IMR-90 (cell line): Measurements from ENCODE around the gene CABP4. TPM values are rescaled to one million over a fixed set of nuclear protein-coding genes. Genes with fewer than 3 reads are reported as not detected.

Source experiments
- ATAC-seq: fragments of 200-7000 bp; cut with Tn5 transposase; 2 replicates; pipeline ENCODE4 v1.9.1; 2020; ENCODE audit warnings: low read depth, mild to moderate bottlenecking, moderate library complexity
- BruUV-seq: library from RNA; stranded (reverse); fragments of 400-500 nt; replicated peaks from 2 replicates; lab custom pipeline; 2021; lab: Mats Ljungman, UMichigan
- CTCF ChIA-PET: fragments of 300-600 bp; formaldehyde crosslinking; extraction: SDS; loops from one replicate; lab custom pipeline; 2021; ENCODE audit warnings: antibody characterized with exemption; lab: Yijun Ruan, JAX
- POLR2A ChIA-PET: fragments of 300-600 bp; sonication (Branson Sonifier 250); formaldehyde crosslinking; loops from one replicate; lab custom pipeline; 2022; ENCODE audit warnings: antibody characterized with exemption; ENCODE audit not compliant: unreplicated experiment; lab: Charles Lee
- DNase-seq: peaks from one replicate; pipeline ENCODE4 v3.0.0; 2013
- H2AFZ ChIP-seq: replicated peaks from 2 replicates; pipeline ENCODE3; 2013; ENCODE audit warnings: low read length, mild to moderate bottlenecking; ENCODE audit not compliant: poor library complexity
- H2AK5ac ChIP-seq: 2 replicates; pipeline ENCODE4 v1.6.1; 2013; ENCODE audit warnings: low read depth, low read length, inconsistent platforms
- H2AK9ac ChIP-seq: replicated peaks from 2 replicates; pipeline ENCODE3; 2013; ENCODE audit warnings: mild to moderate bottlenecking, low read depth, low read length, moderate library complexity; ENCODE audit not compliant: poor library complexity
- H2BK120ac ChIP-seq: 2 replicates; pipeline ENCODE4 v1.6.1; 2013; ENCODE audit warnings: low read depth, low read length, inconsistent platforms
- H2BK15ac ChIP-seq: 3 replicates; pipeline ENCODE4 v1.6.1; 2013; ENCODE audit warnings: low read depth, low read length, inconsistent platforms
- H2BK20ac ChIP-seq: 2 replicates; pipeline ENCODE4 v1.6.1; 2013; ENCODE audit warnings: low read depth, mild to moderate bottlenecking, inconsistent platforms, low read length, moderate library complexity
- H2BK5ac ChIP-seq: 2 replicates; pipeline ENCODE4 v1.6.1; 2013; ENCODE audit warnings: mild to moderate bottlenecking, low read depth, low read length, inconsistent platforms; ENCODE audit not compliant: poor library complexity, severe bottlenecking
- H3K14ac ChIP-seq: replicated peaks from 2 replicates; pipeline ENCODE4 v1.6.1; 2013; ENCODE audit warnings: low read depth, low read length, inconsistent platforms
- H3K18ac ChIP-seq: 2 replicates; pipeline ENCODE4 v1.6.1; 2013; ENCODE audit warnings: low read depth, low read length, control low read depth
- H3K23ac ChIP-seq: 2 replicates; pipeline ENCODE4 v1.6.1; 2013; ENCODE audit warnings: low read depth, low read length, inconsistent platforms
- H3K27ac ChIP-seq: 2 replicates; pipeline ENCODE4 v1.5.1; 2013; ENCODE audit warnings: mild to moderate bottlenecking, control low read depth, low read length; ENCODE audit not compliant: insufficient read depth
- H3K27me3 ChIP-seq: 2 replicates; pipeline ENCODE4 v1.6.1; 2013; ENCODE audit warnings: low read length; ENCODE audit not compliant: control insufficient read depth, insufficient read depth
- H3K36me3 ChIP-seq: 2 replicates; pipeline ENCODE4 v1.6.1; 2013; ENCODE audit warnings: low read length, mixed read lengths; ENCODE audit not compliant: control insufficient read depth, insufficient read depth
- H3K4ac ChIP-seq: 2 replicates; pipeline ENCODE4 v1.6.1; 2013; ENCODE audit warnings: low read depth, low read length, inconsistent platforms
- H3K4me1 ChIP-seq: 2 replicates; pipeline ENCODE4 v1.6.1; 2013; ENCODE audit warnings: low read length, mixed read lengths; ENCODE audit not compliant: control insufficient read depth, insufficient read depth
- H3K4me2 ChIP-seq: 2 replicates; pipeline ENCODE4 v1.6.1; 2013; ENCODE audit warnings: low read depth, mild to moderate bottlenecking, control low read depth, low read length, moderate library complexity
- H3K4me3 ChIP-seq: 2 replicates; pipeline ENCODE4 v1.5.1; 2013; ENCODE audit warnings: low read depth, mild to moderate bottlenecking, control low read depth, low read length, moderate library complexity; ENCODE audit not compliant: insufficient read depth
- H3K56ac ChIP-seq: 2 replicates; pipeline ENCODE4 v1.6.1; 2013; ENCODE audit warnings: low read length, inconsistent platforms; ENCODE audit not compliant: insufficient read depth; ENCODE audit errors: extremely low read depth
- H3K79me1 ChIP-seq, 2 experiments: 2 replicates each; pipeline ENCODE4 v1.6.1; 2013; ENCODE audit warnings: low read length in 2 of 2, inconsistent platforms in 1 of 2, low read depth in 1 of 2
- H3K9ac ChIP-seq: 2 replicates; pipeline ENCODE4 v1.6.1; 2013; ENCODE audit warnings: low read depth, low read length, control low read depth
- H3K9me1 ChIP-seq: 2 replicates; pipeline ENCODE4 v1.6.1; 2013; ENCODE audit warnings: low read length, inconsistent platforms; ENCODE audit not compliant: insufficient read depth
- H3K9me3 ChIP-seq: 2 replicates; pipeline ENCODE4 v1.6.1; 2013; ENCODE audit warnings: low read length; ENCODE audit not compliant: control insufficient read depth, insufficient read depth
- H4K20me1 ChIP-seq: 2 replicates; pipeline ENCODE4 v1.6.1; 2013; ENCODE audit warnings: low read length, inconsistent platforms; ENCODE audit not compliant: insufficient read depth
- H4K5ac ChIP-seq: 2 replicates; pipeline ENCODE4 v1.6.1; 2013; ENCODE audit warnings: mild to moderate bottlenecking, low read depth, low read length, control low read depth
- H4K8ac ChIP-seq, 2 experiments: 2 replicates each; pipeline ENCODE4 v1.6.1; 2013; ENCODE audit warnings: low read depth in 2 of 2, low read length in 2 of 2, control low read depth in 1 of 2, inconsistent platforms in 1 of 2
- H4K91ac ChIP-seq: 2 replicates; pipeline ENCODE4 v1.6.1; 2013; ENCODE audit warnings: low read depth, low read length, inconsistent platforms; ENCODE audit not compliant: insufficient read depth
- BHLHE40 ChIP-seq: fragments of 150-350 bp; IDR thresholded peaks from 2 replicates; pipeline ENCODE4 v1.6.1; 2016; ENCODE audit warnings: mild to moderate bottlenecking, low read depth, low read length
- CEBPB ChIP-seq: IDR thresholded peaks from 2 replicates; pipeline ENCODE4 v1.6.1; 2012; ENCODE audit warnings: low read depth, low read length, improper control_type of control experiment
- CHD1 ChIP-seq: IDR thresholded peaks from 2 replicates; pipeline ENCODE4 v1.6.1; 2012; ENCODE audit warnings: low read depth, low read length, improper control_type of control experiment
- MAFK ChIP-seq: IDR thresholded peaks from 2 replicates; pipeline ENCODE4 v1.6.1; 2012; ENCODE audit warnings: low read depth, low read length, improper control_type of control experiment
- MXI1 ChIP-seq: IDR thresholded peaks from 2 replicates; pipeline ENCODE4 v1.6.1; 2012; ENCODE audit warnings: low read depth, mild to moderate bottlenecking, low read length, moderate library complexity, borderline replicate concordance
- POLR2A ChIP-seq: IDR thresholded peaks from 2 replicates; pipeline ENCODE4 v1.6.1; 2012; ENCODE audit warnings: mild to moderate bottlenecking, low read depth, low read length
- RCOR1 ChIP-seq: IDR thresholded peaks from 2 replicates; pipeline ENCODE4 v1.6.1; 2012; ENCODE audit warnings: mild to moderate bottlenecking, low read length, improper control_type of control experiment; ENCODE audit not compliant: insufficient replicate concordance
- WGBS, 2 experiments: methylation state at CpG; one replicate each; pipeline versions ENCODE4 v1.1.5 to v1.1.7; 2013; ENCODE audit warnings: missing lambda C conversion rate in 2 of 2; ENCODE audit not compliant: insufficient read length in 1 of 2; ENCODE audit errors: extremely low coverage in 2 of 2; 5-methylcytosine and 5-hydroxymethylcytosine counted together
- dilution Hi-C: fragments of 300-500 bp; cut with HindIII; formaldehyde crosslinking; loops from one replicate; pipeline ENCODE4 v1.14.3; 2018; ENCODE audit warnings: low sequenced_read_pairs; ENCODE audit not compliant: unreplicated experiment
- in situ Hi-C: fragments of 300-500 bp; cut with MboI; formaldehyde crosslinking; loops from 3 replicates; pipeline ENCODE4 v1.14.3; 2019; ENCODE audit warnings: low sequenced_read_pairs, inconsistent platforms, mixed read lengths
- intact Hi-C: fragments of 100-400 bp; cut with micrococcal nuclease; formaldehyde crosslinking; loops from 2 replicates; pipeline ENCODE4 v1.10.0; 2022
- polyA plus RNA-seq, 3 experiments: library from polyadenylated mRNA; depleted of rRNA; stranded (reverse); fragments of >200 nt; gene quantifications; 2 replicates each; pipeline ENCODE4 v1.2.3, GENCODE V29; 2012; ENCODE audit warnings: low replicate concordance in 1 of 3
- total RNA-seq: library from RNA; depleted of rRNA; stranded (reverse); fragments of >200 nt; gene quantifications from 2 replicates; pipeline ENCODE4 v1.2.3, GENCODE V29; 2012
- TF ChIP-seq, protein P1 (sequence below): fragments of 150-350 bp; IDR thresholded peaks from 2 replicates; pipeline ENCODE4 v1.6.1; 2016; ENCODE audit warnings: low read depth, mild to moderate bottlenecking, low read length, moderate library complexity, borderline replicate concordance
- TF ChIP-seq, protein P2 (sequence below): fragments of 150-350 bp; IDR thresholded peaks from 2 replicates; pipeline ENCODE4 v1.6.1; 2017; ENCODE audit warnings: mild to moderate bottlenecking, antibody characterized with exemption, low read length, low read depth
- TF ChIP-seq, protein P3 (sequence below): conservative IDR thresholded peaks from 2 replicates; pipeline ENCODE4 v1.5.1; 2012; ENCODE audit warnings: mild to moderate bottlenecking, low read depth, low read length, improper control_type of control experiment

Gene CABP4
- total and polyA plus RNA-seq, 2 of the 4 experiments (the other 2 are of a cell fraction), result not detected

DNA sequence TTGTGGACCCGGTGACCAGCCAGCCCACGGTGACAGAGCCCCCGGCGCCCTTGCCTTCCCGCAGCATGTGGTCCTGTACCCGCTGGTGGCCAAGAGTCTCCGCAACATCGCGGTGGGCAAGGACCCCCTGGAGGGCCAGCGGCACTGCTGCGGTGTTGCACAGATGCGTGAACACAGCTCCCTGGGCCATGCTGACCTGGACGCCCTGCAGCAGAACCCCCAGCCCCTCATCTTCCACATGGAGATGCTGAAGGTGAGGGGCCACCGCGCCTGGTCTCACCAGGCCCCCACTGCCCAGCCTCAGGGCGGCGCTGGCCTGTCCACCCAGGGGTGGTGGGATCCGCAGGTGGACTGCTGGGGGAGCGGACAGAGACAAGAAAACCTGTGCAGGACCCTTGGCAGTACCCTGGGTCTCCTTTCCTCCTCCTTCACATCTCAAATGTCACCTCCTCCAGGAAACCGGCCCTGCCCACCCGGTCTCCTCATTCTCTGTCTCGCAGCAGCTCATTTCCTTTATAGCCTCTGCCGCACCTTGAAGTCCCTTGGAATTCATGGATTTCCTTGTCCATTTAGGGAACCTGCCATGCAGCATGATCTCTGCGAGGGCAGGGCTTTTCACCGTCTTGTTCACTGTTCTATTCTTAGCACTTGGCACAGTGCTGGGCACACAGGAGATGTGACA lies 34.2 kb downstream of the CABP4 start:
- H3K4me3 ChIP-seq, result no peak overlapping the region
- WGBS, 2 experiments, result 92% methylated on average over 6 of the region's 25 CpGs; no CpG with 5 or more reads in 1 of the 2 experiments
- no peak overlapping the region for H4K5ac ChIP-seq
- H3K36me3 ChIP-seq, result peaks cover 46% of the 10 kb centered on the region
- H3K4ac ChIP-seq, result no peak overlapping the region
- H3K27me3 ChIP-seq, result no peaks in the 10 kb centered on the region
- no peak overlapping the region for H3K9ac ChIP-seq
- ChIA-PET POLR2A (no interaction called here), CTCF (no interaction called here)
- no peak overlapping the region for H2AFZ ChIP-seq
- DNase-seq (no peak), ATAC-seq (no peak)
- no peaks in the 10 kb centered on the region for H3K9me3 ChIP-seq
- H3K4me1 ChIP-seq, result no peaks in the 10 kb centered on the region
- H3K56ac ChIP-seq, result no peak overlapping the region
- H3K14ac ChIP-seq, result no peak overlapping the region
- no peak overlapping the region for H3K18ac ChIP-seq
- no peak overlapping the region for H3K27ac ChIP-seq
- H4K8ac ChIP-seq, result no peak overlapping the region
- no peak overlapping the region for H3K23ac ChIP-seq
- no peak overlapping the region for H2AK9ac ChIP-seq
- peaks cover 16% of the 10 kb centered on the region for H3K9me1 ChIP-seq
- H2BK20ac ChIP-seq, result no peak overlapping the region
- intact Hi-C loops (no loop called here), dilution Hi-C loops (no loop called here), in situ Hi-C loops (no loop called here)
- TF ChIP-seq POLR2A (no peak), MAFK (no peak), RCOR1 (no peak), CHD1 (no peak), CEBPB (no peak), BHLHE40 (no peak), MXI1 (no peak)
- TF ChIP-seq, protein P1, sequence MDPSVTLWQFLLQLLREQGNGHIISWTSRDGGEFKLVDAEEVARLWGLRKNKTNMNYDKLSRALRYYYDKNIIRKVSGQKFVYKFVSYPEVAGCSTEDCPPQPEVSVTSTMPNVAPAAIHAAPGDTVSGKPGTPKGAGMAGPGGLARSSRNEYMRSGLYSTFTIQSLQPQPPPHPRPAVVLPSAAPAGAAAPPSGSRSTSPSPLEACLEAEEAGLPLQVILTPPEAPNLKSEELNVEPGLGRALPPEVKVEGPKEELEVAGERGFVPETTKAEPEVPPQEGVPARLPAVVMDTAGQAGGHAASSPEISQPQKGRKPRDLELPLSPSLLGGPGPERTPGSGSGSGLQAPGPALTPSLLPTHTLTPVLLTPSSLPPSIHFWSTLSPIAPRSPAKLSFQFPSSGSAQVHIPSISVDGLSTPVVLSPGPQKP, result no peak
- TF ChIP-seq, protein P2, sequence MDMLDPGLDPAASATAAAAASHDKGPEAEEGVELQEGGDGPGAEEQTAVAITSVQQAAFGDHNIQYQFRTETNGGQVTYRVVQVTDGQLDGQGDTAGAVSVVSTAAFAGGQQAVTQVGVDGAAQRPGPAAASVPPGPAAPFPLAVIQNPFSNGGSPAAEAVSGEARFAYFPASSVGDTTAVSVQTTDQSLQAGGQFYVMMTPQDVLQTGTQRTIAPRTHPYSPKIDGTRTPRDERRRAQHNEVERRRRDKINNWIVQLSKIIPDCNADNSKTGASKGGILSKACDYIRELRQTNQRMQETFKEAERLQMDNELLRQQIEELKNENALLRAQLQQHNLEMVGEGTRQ, result no peak
- TF ChIP-seq, protein P3, sequence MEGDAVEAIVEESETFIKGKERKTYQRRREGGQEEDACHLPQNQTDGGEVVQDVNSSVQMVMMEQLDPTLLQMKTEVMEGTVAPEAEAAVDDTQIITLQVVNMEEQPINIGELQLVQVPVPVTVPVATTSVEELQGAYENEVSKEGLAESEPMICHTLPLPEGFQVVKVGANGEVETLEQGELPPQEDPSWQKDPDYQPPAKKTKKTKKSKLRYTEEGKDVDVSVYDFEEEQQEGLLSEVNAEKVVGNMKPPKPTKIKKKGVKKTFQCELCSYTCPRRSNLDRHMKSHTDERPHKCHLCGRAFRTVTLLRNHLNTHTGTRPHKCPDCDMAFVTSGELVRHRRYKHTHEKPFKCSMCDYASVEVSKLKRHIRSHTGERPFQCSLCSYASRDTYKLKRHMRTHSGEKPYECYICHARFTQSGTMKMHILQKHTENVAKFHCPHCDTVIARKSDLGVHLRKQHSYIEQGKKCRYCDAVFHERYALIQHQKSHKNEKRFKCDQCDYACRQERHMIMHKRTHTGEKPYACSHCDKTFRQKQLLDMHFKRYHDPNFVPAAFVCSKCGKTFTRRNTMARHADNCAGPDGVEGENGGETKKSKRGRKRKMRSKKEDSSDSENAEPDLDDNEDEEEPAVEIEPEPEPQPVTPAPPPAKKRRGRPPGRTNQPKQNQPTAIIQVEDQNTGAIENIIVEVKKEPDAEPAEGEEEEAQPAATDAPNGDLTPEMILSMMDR, result no peak
- no peak overlapping the region for H2BK120ac ChIP-seq
- no peaks in the 10 kb centered on the region; the same call in none of the 2 replicates for H4K20me1 ChIP-seq
- H3K79me1 ChIP-seq, result peaks cover 11 to 23% of the 10 kb centered on the region in 2 experiments
- no peak overlapping the region for H2AK5ac ChIP-seq
- H2BK15ac ChIP-seq, result no peak overlapping the region
- no peak overlapping the region for H3K4me2 ChIP-seq
- no TSS peak for BruUV-seq
- no peak overlapping the region for H2BK5ac ChIP-seq
- no peak overlapping the region for H4K91ac ChIP-seq
